ENCODE measurements around the gene PIK3CA.

PIK3CA gene

GRCh38 chr3:179181021-179181472 lies 32.9 kb downstream of the PIK3CA start:
- no peak for TF ChIP-seq CTCF (IDR thresholded peaks at IDR 0.05; ENCODE audit: unreplicated experiment in 3 of 3)
- no peaks in the 10 kb centered on the region for H3K27me3 Mint-ChIP-seq (ENCODE audit: low read depth)
- no peaks in the 10 kb centered on the region for H3K36me3 Mint-ChIP-seq (ENCODE audit: low read depth)
- H3K4me1 Mint-ChIP-seq = peaks cover 11% of the 10 kb centered on the region
- H3K27ac Mint-ChIP-seq = no peak overlapping the region
- no peaks in the 10 kb centered on the region for H3K9me3 Mint-ChIP-seq
- no peak overlapping the region for H3K4me3 Mint-ChIP-seq

GRCh38 chr3:179181993-179182551 lies 33.9 kb downstream of the PIK3CA start:
- Mint-ChIP-seq H3K36me3 (ENCODE audit: low read depth) (no peaks in the 10 kb centered on the region), H3K27me3 (ENCODE audit: low read depth) (no peaks in the 10 kb centered on the region), H3K9me3 (no peaks in the 10 kb centered on the region), H3K4me1 (peaks cover 11% of the 10 kb centered on the region), H3K4me3 (no peak overlapping the region), H3K27ac (peak overlapping the region; percentile 5 to 35 (median 14))
- no peak for TF ChIP-seq CTCF (IDR thresholded peaks at IDR 0.05; ENCODE audit: unreplicated experiment in 3 of 3)

- H3K36me3 Mint-ChIP-seq (ENCODE audit: low read depth) = no peaks in the 10 kb centered on the region
- no peak for TF ChIP-seq CTCF (IDR thresholded peaks at IDR 0.05; ENCODE audit: unreplicated experiment in 3 of 3)
- no peak overlapping the region for H3K4me3 Mint-ChIP-seq
- no peak overlapping the region for H3K27ac Mint-ChIP-seq
- H3K4me1 Mint-ChIP-seq = peaks cover 12% of the 10 kb centered on the region
- H3K27me3 Mint-ChIP-seq (ENCODE audit: low read depth) = no peaks in the 10 kb centered on the region
- H3K9me3 Mint-ChIP-seq = no peaks in the 10 kb centered on the region
Observed at GRCh38 chr3:179182902-179183301, 34.7 kb downstream of the PIK3CA start.

- Mint-ChIP-seq H3K4me1 (peaks cover 24% of the 10 kb centered on the region), H3K27me3 (ENCODE audit: low read depth) (no peaks in the 10 kb centered on the region), H3K27ac (no peak overlapping the region), H3K4me3 (no peak overlapping the region), H3K36me3 (ENCODE audit: low read depth) (no peaks in the 10 kb centered on the region), H3K9me3 (no peaks in the 10 kb centered on the region)
- TF ChIP-seq CTCF (IDR thresholded peaks at IDR 0.05; ENCODE audit: unreplicated experiment in 3 of 3) = no peak
Observed at GRCh38 chr3:179184826-179185225, 36.7 kb downstream of the PIK3CA start.

GRCh38 chr3:179186426-179186825 lies 38.3 kb downstream of the PIK3CA start:
- H3K4me3 Mint-ChIP-seq = no peak overlapping the region
- no peaks in the 10 kb centered on the region for H3K27me3 Mint-ChIP-seq (ENCODE audit: low read depth)
- H3K9me3 Mint-ChIP-seq = no peaks in the 10 kb centered on the region
- no peak for TF ChIP-seq CTCF (IDR thresholded peaks at IDR 0.05; ENCODE audit: unreplicated experiment in 3 of 3)
- H3K27ac Mint-ChIP-seq = no peak overlapping the region
- peaks cover 38% of the 10 kb centered on the region for H3K4me1 Mint-ChIP-seq
- H3K36me3 Mint-ChIP-seq (ENCODE audit: low read depth) = no peaks in the 10 kb centered on the region

GRCh38 chr3:179189759-179190158 lies 41.6 kb downstream of the PIK3CA start:
- no peak for TF ChIP-seq CTCF (IDR thresholded peaks at IDR 0.05; ENCODE audit: unreplicated experiment in 3 of 3)
- Mint-ChIP-seq H3K36me3 (ENCODE audit: low read depth) (no peaks in the 10 kb centered on the region), H3K27me3 (ENCODE audit: low read depth) (no peaks in the 10 kb centered on the region), H3K4me3 (peak overlapping the region; percentile 7 to 66 (median 43)), H3K9me3 (no peaks in the 10 kb centered on the region), H3K27ac (peak overlapping the region; percentile 98), H3K4me1 (peaks cover 39% of the 10 kb centered on the region)
